IPS-18a (cell line): Measurements from ENCODE around the gene GPATCH1.

Source experiments
- H3K27ac ChIP-seq: one replicate; pipeline ENCODE4 v1.5.1; 2013; ENCODE audit warnings: low read length
- H3K27me3 ChIP-seq: one replicate; pipeline ENCODE4 v1.6.1; 2013; ENCODE audit warnings: mild to moderate bottlenecking, low read length; ENCODE audit not compliant: control insufficient read depth, insufficient read depth
- H3K36me3 ChIP-seq: one replicate; pipeline ENCODE4 v1.6.1; 2013; ENCODE audit warnings: low read depth, low read length; ENCODE audit not compliant: control insufficient read depth
- H3K4me1 ChIP-seq: one replicate; pipeline ENCODE4 v1.6.1; 2013; ENCODE audit warnings: low read depth, low read length; ENCODE audit not compliant: control insufficient read depth
- H3K4me3 ChIP-seq: one replicate; pipeline ENCODE4 v1.5.1; 2013; ENCODE audit warnings: low read length
- H3K9ac ChIP-seq: one replicate; pipeline ENCODE4 v1.6.1; 2013; ENCODE audit warnings: mild to moderate bottlenecking, low read length, moderate library complexity
- H3K9me3 ChIP-seq: one replicate; pipeline ENCODE4 v1.6.1; 2013; ENCODE audit warnings: low read depth, low read length; ENCODE audit not compliant: control insufficient read depth

Gene GPATCH1

GRCh38 chr19:33096005-33096404 lies 15.0 kb downstream of the GPATCH1 start:
- Histone ChIP-seq H3K36me3 (peaks cover 40% of the 10 kb centered on the region), H3K27ac (no peak overlapping the region), H3K9ac (no peak overlapping the region), H3K4me1 (no peaks in the 10 kb centered on the region), H3K4me3 (no peak overlapping the region), H3K9me3 (no peaks in the 10 kb centered on the region), H3K27me3 (no peaks in the 10 kb centered on the region)

- no peaks in the 10 kb centered on the region for H3K27me3 ChIP-seq
- no peak overlapping the region for H3K4me3 ChIP-seq
- H3K27ac ChIP-seq = no peak overlapping the region
- H3K36me3 ChIP-seq = peaks cover 47% of the 10 kb centered on the region
- no peaks in the 10 kb centered on the region for H3K4me1 ChIP-seq
- no peaks in the 10 kb centered on the region for H3K9me3 ChIP-seq
- H3K9ac ChIP-seq = no peak overlapping the region
These were observed 17.1 kb downstream of the GPATCH1 start for GRCh38 chr19:33098055-33098534.

DNA sequence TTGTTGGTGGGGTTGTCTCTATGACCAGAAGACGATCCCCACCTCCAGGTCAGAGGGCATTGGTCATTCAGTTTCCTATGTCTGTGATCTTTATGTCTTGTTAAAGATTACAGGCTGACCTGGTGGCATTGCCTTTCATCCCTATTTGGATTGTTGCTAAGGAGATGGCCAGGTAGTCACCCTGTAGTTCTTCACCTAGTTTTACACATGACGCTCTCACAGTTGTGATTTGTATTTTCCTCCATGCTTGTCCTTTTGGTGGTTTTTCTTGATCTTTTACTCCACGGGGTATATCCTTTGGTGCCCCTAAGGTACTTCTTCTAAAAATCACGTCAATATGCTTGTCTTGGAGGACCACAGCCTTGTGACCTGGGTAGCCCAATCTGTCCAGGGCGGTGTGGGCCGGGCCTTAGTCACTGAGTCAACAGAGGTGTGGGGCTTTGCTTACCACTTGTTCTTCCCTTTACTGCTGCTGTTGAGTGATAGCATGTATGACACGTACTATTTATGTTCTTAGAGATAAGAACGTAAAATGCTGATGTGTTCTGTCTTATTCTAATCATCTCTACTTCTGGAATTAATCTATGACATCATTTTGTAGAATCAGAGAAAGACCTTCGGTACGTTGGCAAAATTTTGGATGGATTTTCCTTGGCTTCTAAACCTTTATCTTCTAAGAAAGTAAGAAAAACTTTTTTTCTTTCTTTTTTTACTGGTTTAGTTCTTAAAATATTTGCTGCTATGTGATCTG lies 20.1 kb downstream of the GPATCH1 start:
- no peaks in the 10 kb centered on the region for H3K27me3 ChIP-seq
- no peak overlapping the region for H3K27ac ChIP-seq

GRCh38 chr19:33102893-33103292 lies 21.9 kb downstream of the GPATCH1 start:
- Histone ChIP-seq H3K9ac (no peak overlapping the region), H3K36me3 (peaks cover 26% of the 10 kb centered on the region), H3K27ac (no peak overlapping the region), H3K9me3 (no peaks in the 10 kb centered on the region), H3K4me1 (no peaks in the 10 kb centered on the region), H3K4me3 (no peak overlapping the region), H3K27me3 (no peaks in the 10 kb centered on the region)

More for the DNA sequence above, 20.1 kb downstream of the GPATCH1 start:
- no peaks in the 10 kb centered on the region for H3K4me1 ChIP-seq
- H3K36me3 ChIP-seq = peaks cover 31% of the 10 kb centered on the region
- no peaks in the 10 kb centered on the region for H3K9me3 ChIP-seq
- H3K4me3 ChIP-seq = no peak overlapping the region
- H3K9ac ChIP-seq = no peak overlapping the region

DNA sequence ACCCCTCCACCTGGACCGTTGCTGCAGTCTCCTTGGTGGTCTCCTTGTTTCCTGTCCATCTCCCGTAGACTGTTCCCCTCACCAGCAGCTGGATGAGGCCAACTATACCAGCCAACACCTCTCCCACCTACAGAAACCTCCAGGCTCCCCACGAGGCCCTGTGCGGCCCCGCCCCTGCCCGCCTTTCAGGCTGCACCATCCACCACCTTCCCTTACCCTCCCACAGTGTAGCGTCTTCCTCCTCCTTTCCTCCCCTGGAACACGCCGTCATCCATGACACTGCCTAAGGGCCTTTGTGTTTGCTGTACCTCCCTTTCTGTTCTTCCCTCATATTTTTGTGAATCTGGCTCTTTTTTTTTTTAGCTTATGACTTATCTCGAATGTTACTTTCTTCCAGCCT lies 27.2 kb downstream of the GPATCH1 start:
- H3K27ac ChIP-seq = no peak overlapping the region

DNA sequence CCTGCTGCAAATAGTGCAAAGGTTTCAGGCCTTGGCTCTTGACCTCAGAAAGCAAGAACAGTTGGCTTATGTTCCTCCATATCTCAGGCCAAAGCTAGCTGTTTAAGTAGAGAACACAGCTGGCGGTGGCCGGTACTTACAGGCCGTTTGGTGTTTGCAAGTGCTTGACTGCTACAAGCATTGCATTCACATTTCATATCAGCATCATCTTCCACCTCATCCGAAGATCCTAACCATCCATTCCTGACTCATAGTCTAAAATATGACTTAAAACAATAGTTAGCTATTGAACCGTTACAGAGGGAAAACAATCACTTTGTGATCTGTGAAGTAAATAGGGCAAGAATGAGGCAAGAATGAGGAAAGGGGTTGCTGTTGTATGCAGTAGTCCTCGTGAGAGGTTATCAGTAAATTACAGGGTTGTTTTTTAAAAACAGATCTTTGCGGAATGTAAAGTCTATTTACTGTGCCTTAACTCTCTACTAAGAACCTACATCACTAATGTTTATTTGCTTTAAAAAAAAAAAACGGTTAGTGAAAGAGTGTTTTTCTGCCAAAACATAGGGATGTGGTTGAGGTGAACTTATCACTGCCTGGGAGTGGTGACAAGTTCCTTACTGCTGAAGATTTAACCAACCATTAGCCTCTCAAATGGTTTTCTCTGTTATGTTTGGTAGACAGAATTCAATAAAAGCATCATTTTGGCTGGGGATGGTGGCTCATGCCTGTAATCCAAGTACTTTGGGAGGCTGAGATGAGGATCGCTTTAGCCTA lies 29.3 kb downstream of the GPATCH1 start:
- peaks cover 38% of the 10 kb centered on the region for H3K36me3 ChIP-seq
- no peak overlapping the region for H3K27ac ChIP-seq
- H3K9me3 ChIP-seq = no peaks in the 10 kb centered on the region

More for the DNA sequence above, 27.2 kb downstream of the GPATCH1 start:
- peaks cover 24% of the 10 kb centered on the region for H3K36me3 ChIP-seq
- H3K9ac ChIP-seq = no peak overlapping the region
- H3K9me3 ChIP-seq = no peaks in the 10 kb centered on the region
- H3K27me3 ChIP-seq = no peaks in the 10 kb centered on the region
- no peaks in the 10 kb centered on the region for H3K4me1 ChIP-seq
- no peak overlapping the region for H3K4me3 ChIP-seq

GRCh38 chr19:33111587-33111986 lies 30.6 kb downstream of the GPATCH1 start:
- peaks cover 36% of the 10 kb centered on the region for H3K36me3 ChIP-seq
- H3K27ac ChIP-seq = no peak overlapping the region
- H3K9me3 ChIP-seq = no peaks in the 10 kb centered on the region

More for the DNA sequence above, 29.3 kb downstream of the GPATCH1 start:
- Histone ChIP-seq H3K9ac (no peak overlapping the region), H3K27me3 (no peaks in the 10 kb centered on the region), H3K4me1 (no peaks in the 10 kb centered on the region), H3K4me3 (no peak overlapping the region)

GRCh38 chr19:33114312-33114711 lies 33.3 kb downstream of the GPATCH1 start:
- Histone ChIP-seq H3K4me1 (no peaks in the 10 kb centered on the region), H3K9ac (no peak overlapping the region), H3K27ac (no peak overlapping the region), H3K9me3 (no peaks in the 10 kb centered on the region), H3K27me3 (no peaks in the 10 kb centered on the region), H3K36me3 (peaks cover 33% of the 10 kb centered on the region), H3K4me3 (no peak overlapping the region)

More at GRCh38 chr19:33111587-33111986, 30.6 kb downstream of the GPATCH1 start:
- no peak overlapping the region for H3K9ac ChIP-seq
- no peaks in the 10 kb centered on the region for H3K27me3 ChIP-seq
- H3K4me3 ChIP-seq = no peak overlapping the region
- H3K4me1 ChIP-seq = no peaks in the 10 kb centered on the region

- Histone ChIP-seq H3K36me3 (peaks cover 16% of the 10 kb centered on the region), H3K4me1 (no peaks in the 10 kb centered on the region), H3K9ac (no peak overlapping the region), H3K27me3 (no peaks in the 10 kb centered on the region), H3K27ac (no peak overlapping the region), H3K9me3 (no peaks in the 10 kb centered on the region), H3K4me3 (no peak overlapping the region)
These were observed 36.5 kb downstream of the GPATCH1 start for GRCh38 chr19:33117501-33117900.

DNA sequence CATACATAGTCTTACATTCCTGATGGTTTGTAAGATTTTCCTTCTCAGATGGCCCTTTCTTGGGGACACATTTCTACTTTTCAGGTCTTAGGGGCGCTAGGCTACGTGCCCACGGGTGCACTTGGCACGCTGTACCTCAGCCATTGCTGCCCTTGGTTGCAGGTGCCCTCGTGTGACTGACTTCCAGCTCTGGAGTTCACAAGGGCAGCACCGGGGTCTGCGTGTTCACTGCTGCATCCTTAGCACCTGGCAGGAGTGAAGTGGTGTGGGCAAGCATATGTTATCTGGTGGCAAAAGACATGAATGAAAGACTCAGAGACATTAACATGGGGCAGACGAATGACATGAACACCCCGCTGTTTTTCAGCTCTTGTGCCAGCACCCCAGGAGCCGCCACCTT lies 37.7 kb downstream of the GPATCH1 start:
- H3K9me3 ChIP-seq = no peaks in the 10 kb centered on the region
- H3K27me3 ChIP-seq = no peaks in the 10 kb centered on the region
- no peak overlapping the region for H3K4me3 ChIP-seq
- H3K27ac ChIP-seq = no peak overlapping the region
- no peaks in the 10 kb centered on the region for H3K4me1 ChIP-seq
- H3K36me3 ChIP-seq = peaks cover 12% of the 10 kb centered on the region
- no peak overlapping the region for H3K9ac ChIP-seq

- Histone ChIP-seq H3K9me3 (no peaks in the 10 kb centered on the region), H3K27me3 (no peaks in the 10 kb centered on the region), H3K4me1 (no peaks in the 10 kb centered on the region), H3K9ac (no peak overlapping the region), H3K27ac (no peak overlapping the region), H3K4me3 (no peak overlapping the region), H3K36me3 (no peaks in the 10 kb centered on the region)
These were observed 43.5 kb downstream of the GPATCH1 start for GRCh38 chr19:33124207-33125098.
